Esophagus muscularis mucosa (tissue), 4 donors: ENCODE measurements around the gene DUSP22. TPM values are rescaled to one million over a fixed set of nuclear protein-coding genes. Genes with fewer than 3 reads are reported as not detected.

ENCODE experiments used
- DNase-seq: peaks from one replicate; pipeline ENCODE4 v3.0.0-alpha.2; 2017; ENCODE audit errors: extremely low spot score
- H3K27ac ChIP-seq, 4 donors: fragments of 200-600 bp; sonication (generic); replicated peaks in 1 of 4; 1 replicate in 3 of 4; 2 replicates in 1 of 4; pipeline ENCODE4 v1.5.1; 2016 to 2019; ENCODE audit warnings: mild to moderate bottlenecking in 1 of 4
- H3K27me3 ChIP-seq, 4 donors: fragments of 200-600 bp; sonication (generic); one replicate each; pipeline versions ENCODE4 v1.5.1 to v1.6.0; 2016 to 2019
- H3K36me3 ChIP-seq, 4 donors: fragments of 200-600 bp; sonication (generic); one replicate each; pipeline ENCODE4 v1.5.1; 2016 to 2019
- H3K4me1 ChIP-seq, 4 donors: fragments of 200-600 bp; sonication (generic); one replicate each; pipeline ENCODE4 v1.5.1; 2016 to 2019
- H3K4me3 ChIP-seq, 4 donors: fragments of 200-600 bp; sonication (generic); 1 replicate in 2 of 4; 2 replicates in 2 of 4; pipeline ENCODE4 v1.5.1; 2016 to 2019; ENCODE audit warnings: mild to moderate bottlenecking in 4 of 4, moderate library complexity in 1 of 4
- H3K9me3 ChIP-seq, 4 donors: fragments of 200-600 bp; sonication (generic); 1 replicate in 3 of 4; 2 replicates in 1 of 4; pipeline ENCODE4 v1.5.1; 2016 to 2019
- CTCF ChIP-seq, 3 experiments: fragments of 200-600 bp in 2 of 3; fragments of 450-650 bp in 1 of 3; sonication (generic) in 2 of 3; IDR thresholded peaks; one replicate each; pipeline ENCODE4 v1.5.1; 2017 to 2019; ENCODE audit warnings: antibody characterized with exemption in 3 of 3, mild to moderate bottlenecking in 2 of 3, moderate library complexity in 1 of 3
- EP300 ChIP-seq: sonication (generic); formaldehyde crosslinking; IDR thresholded peaks from one replicate; pipeline ENCODE4 v1.6.1; 2017; ENCODE audit warnings: antibody characterized with exemption
- POLR2A ChIP-seq: fragments of 450-650 bp; IDR thresholded peaks from one replicate; pipeline ENCODE4 v1.6.1; 2017; ENCODE audit warnings: antibody characterized with exemption, moderate library complexity, mild to moderate bottlenecking, low read depth
- POLR2AphosphoS5 ChIP-seq, 2 donors: sonication (generic); formaldehyde crosslinking; IDR thresholded peaks; one replicate each; pipeline ENCODE4 v1.6.1; 2017; ENCODE audit warnings: antibody characterized with exemption in 2 of 2
- WGBS: methylation state at CpG from one replicate; pipeline ENCODE4 v1.1.5; 2018; 5-methylcytosine and 5-hydroxymethylcytosine counted together
- intact Hi-C: fragments of 100-400 bp; cut with DNase I; formaldehyde crosslinking; loops from one replicate; pipeline ENCODE4 v1.15.1; 2023
- total RNA-seq, 4 donors: library from RNA; depleted of rRNA; stranded (reverse); fragments of >200 nt; gene quantifications; one replicate each; pipeline versions ENCODE4 v1.1.0 to v1.2.1, GENCODE V29; 2016

The DUSP22 gene
- total RNA-seq, 4 donors from 2014 or later = 67.7 to 95.6 (median 73.7) TPM

- H3K36me3 ChIP-seq = peaks cover 25 to 58% (median 40%) of the 10 kb centered on the region in 4 donors
- no peaks in the 10 kb centered on the region for H3K9me3 ChIP-seq
- no peak for TF ChIP-seq POLR2AphosphoS5 (IDR thresholded peaks at IDR 0.05)
- TF ChIP-seq POLR2A = no peak
- no peak for TF ChIP-seq EP300
- TF ChIP-seq CTCF (IDR thresholded peaks at IDR 0.05) = no peak
- no peak overlapping the region for H3K4me3 ChIP-seq
- H3K4me1 ChIP-seq = no peaks in the 10 kb centered on the region
- H3K27ac ChIP-seq = no peak overlapping the region
- no peak for DNase-seq
- no peaks in the 10 kb centered on the region for H3K27me3 ChIP-seq
- intact Hi-C loops = no loop called here
- 72% methylated on average over 4 of the region's 4 CpGs for WGBS
Measured at GRCh38 chr6:351867-352289, 59.6 kb downstream of the DUSP22 start.

- 81% methylated on average over 5 of the region's 5 CpGs for WGBS
- Histone ChIP-seq H3K36me3 (peaks cover 25 to 52% (median 37%) of the 10 kb centered on the region in 4 donors), H3K27me3 (no peaks in the 10 kb centered on the region), H3K4me3 (no peak overlapping the region), H3K27ac (no peak overlapping the region), H3K4me1 (no peaks in the 10 kb centered on the region), H3K9me3 (no peaks in the 10 kb centered on the region)
- no peak for DNase-seq
- TF ChIP-seq EP300 (no peak), CTCF (IDR thresholded peaks at IDR 0.05) (no peak), POLR2AphosphoS5 (IDR thresholded peaks at IDR 0.05) (no peak), POLR2A (no peak)
- intact Hi-C loops = no loop called here
Measured at GRCh38 chr6:352474-352873, 60.2 kb downstream of the DUSP22 start.

GRCh38 chr6:352896-353470, 60.7 kb downstream of the DUSP22 start:
- 86% methylated on average over 11 of the region's 11 CpGs for WGBS
- TF ChIP-seq POLR2A (no peak), CTCF (IDR thresholded peaks at IDR 0.05) (no peak), EP300 (no peak)
- H3K4me1 ChIP-seq = no peaks in the 10 kb centered on the region
- H3K36me3 ChIP-seq = peaks cover 21 to 47% (median 33%) of the 10 kb centered on the region in 4 donors
- H3K4me3 ChIP-seq = no peak overlapping the region
- intact Hi-C loops = no loop called here
- H3K27me3 ChIP-seq = no peaks in the 10 kb centered on the region
- H3K9me3 ChIP-seq = no peaks in the 10 kb centered on the region
- H3K27ac ChIP-seq = no peak overlapping the region
- DNase-seq = no peak

- 84% methylated on average over 18 of the region's 18 CpGs for WGBS
- H3K36me3 ChIP-seq = peaks cover 12 to 38% (median 24%) of the 10 kb centered on the region in 4 donors
- no peak for DNase-seq
- no peak overlapping the region for H3K27ac ChIP-seq
- no peaks in the 10 kb centered on the region for H3K9me3 ChIP-seq
- intact Hi-C loops = no loop called here
- no peak for TF ChIP-seq CTCF (IDR thresholded peaks at IDR 0.05)
- no peak for TF ChIP-seq POLR2A
- no peak for TF ChIP-seq EP300
- no peak for TF ChIP-seq POLR2AphosphoS5 (IDR thresholded peaks at IDR 0.05)
- H3K4me3 ChIP-seq = no peak overlapping the region
- H3K4me1 ChIP-seq = no peaks in the 10 kb centered on the region
- peaks cover 0 to 4% (median 0%) of the 10 kb centered on the region in 4 donors for H3K27me3 ChIP-seq
Measured at GRCh38 chr6:353642-354614, 61.6 kb downstream of the DUSP22 start.
